Measurements from ENCODE around the gene ALPG. TPM values are rescaled to one million over a fixed set of nuclear protein-coding genes. Genes with fewer than 3 reads are reported as not detected.
"Not testable (repeated sequence)": the region's sequence is repeated elsewhere in the genome, so short reads cannot be mapped to it uniquely, and the experiment has no call there.

ALPG gene
- polyA plus RNA-seq, 4 donors, result 0.05 TPM; not detected in 3

DNA sequence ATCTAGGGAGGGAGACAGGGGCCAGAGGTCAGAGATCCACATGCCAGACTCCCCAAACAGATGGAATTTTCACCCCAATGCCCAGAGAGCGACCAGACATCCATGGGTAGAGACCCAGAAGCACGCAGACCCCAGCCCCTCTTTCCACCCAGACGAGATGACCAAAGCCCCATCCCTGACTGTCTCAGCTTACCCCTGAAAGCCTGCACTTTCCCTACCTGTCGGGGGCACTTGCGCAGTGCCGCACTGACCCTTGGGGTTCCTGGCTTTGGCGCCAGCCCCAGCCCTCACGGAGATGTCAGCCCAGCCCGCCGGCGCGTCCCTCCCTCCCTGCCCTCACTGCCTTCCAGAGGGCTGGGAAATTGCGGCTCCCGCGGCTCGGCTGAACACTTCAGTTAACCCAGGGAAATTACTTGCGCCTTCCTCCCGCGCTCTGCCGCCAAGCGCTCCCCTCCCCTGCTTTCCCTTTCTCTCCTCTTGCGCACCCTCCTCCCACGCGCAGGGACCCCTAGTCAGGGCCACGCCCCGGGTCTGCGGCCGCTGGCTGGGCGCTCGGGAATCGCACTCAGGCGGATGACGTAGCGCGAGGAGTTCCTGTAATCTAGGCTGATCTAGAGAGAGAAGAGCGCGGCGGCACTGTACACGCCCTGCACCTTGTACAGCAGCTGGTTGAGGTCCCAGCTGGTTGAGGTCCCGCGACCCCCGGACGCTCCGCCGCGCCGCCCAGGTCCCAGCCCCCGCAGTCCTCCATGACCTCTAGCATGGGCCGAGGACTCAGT, 12.0 kb downstream of the ALPG start:
- no peak for DNase-seq (ENCODE audit: low read depth in 4 of 4, low spot score in 2 of 4)

DNA sequence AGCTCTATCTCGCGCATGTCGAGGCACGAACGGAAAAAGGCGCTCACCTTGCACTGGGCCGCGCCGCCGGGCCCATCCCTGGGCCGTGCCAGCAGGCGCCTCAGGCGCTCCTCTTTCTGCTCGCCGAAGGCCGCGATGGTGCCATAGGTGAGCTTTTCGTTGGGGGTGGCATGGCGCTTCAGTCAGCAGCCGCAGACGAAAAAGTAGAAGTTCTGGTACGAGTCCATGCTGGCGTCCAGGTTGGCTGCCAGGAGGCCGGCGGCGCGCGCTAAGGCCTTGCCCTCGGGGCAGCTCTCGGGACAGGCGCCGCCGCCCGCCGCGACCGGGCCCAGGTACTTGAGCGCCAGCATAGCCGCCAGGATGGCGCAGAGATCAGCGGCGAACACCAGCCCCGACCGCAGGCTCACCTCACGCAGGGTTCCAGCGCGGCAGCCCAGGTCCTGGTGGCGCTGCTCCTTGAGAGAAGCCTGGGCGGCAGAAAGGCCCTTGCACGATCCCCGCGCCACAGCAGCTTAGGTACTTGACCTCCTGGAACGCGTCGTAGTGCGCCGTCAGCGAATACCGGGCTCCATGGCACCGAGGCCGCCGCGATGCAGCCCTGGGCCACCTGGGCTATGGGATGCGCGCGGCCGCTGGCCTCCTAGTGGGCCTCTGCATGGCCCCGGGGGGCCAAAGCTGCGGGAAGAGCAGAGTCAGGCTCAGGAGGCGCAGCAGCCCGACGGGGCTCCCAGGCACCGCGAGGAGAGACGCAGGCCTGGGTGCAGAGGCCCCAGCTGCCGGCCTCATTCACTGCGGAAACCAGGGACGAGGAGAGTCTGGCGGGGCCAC, 12.8 kb downstream of the ALPG start:
- DNase-seq (ENCODE audit: low read depth in 4 of 4, low spot score in 2 of 4), result no peak

DNA sequence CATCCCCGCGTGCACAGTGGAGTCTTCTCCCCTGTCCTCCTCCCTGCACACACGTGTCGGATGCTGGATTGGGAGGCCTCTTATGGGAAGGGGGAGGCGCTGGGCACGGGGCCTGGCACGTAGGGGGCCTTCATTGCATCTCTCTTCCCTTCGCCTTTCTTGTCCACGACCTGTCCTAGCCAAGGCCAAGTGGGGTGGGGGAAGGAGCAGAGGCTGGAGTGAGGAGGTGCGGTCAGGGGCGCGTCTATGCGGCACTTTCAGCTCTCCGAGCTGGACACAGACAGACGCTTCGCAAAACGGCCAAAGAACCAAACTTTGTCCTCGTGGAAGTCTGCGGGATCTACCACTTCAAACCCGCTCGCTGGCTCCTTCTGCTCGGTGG, 13.4 kb downstream of the ALPG start:
- DNase-seq (ENCODE audit: low read depth in 4 of 4, low spot score in 2 of 4), result no peak

DNA sequence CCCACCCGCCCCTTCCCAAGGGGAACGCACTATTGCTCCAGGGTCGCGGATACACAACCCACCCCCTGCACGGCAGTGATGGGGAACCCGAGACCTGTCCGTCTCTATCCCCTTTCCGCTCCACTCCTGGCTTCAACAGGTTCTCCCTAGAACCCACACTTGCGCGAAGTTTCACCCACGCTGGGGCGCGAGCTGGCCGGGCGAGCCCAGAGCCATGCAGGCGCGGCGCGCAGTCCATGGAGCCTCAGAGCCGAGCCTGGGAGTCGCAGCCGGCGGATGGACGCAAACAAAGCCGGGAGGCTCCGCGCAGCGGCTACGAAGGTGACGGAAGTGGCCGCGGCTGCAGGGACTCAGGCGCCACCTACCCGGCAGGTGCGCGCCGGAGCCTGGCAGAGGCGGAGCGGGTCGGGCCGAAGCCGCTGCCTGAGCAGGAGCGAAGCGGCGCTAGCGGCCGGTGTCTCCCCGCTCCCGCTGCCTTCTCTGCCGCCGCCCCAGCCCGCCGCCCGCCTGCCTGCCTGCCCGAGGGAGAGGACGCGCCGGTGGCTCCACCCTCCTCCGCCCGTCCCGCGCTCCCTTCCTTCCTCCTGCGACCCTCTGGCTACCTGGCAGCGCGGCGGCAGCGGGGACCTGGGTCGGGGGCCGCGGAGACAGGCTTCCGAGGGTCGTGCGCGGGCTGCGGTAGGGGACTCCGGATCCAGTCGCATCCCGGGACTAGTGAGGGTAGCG, 14.0 kb downstream of the ALPG start:
- DNase-seq (ENCODE audit: low read depth in 4 of 4, low spot score in 2 of 4), result no peak

DNA sequence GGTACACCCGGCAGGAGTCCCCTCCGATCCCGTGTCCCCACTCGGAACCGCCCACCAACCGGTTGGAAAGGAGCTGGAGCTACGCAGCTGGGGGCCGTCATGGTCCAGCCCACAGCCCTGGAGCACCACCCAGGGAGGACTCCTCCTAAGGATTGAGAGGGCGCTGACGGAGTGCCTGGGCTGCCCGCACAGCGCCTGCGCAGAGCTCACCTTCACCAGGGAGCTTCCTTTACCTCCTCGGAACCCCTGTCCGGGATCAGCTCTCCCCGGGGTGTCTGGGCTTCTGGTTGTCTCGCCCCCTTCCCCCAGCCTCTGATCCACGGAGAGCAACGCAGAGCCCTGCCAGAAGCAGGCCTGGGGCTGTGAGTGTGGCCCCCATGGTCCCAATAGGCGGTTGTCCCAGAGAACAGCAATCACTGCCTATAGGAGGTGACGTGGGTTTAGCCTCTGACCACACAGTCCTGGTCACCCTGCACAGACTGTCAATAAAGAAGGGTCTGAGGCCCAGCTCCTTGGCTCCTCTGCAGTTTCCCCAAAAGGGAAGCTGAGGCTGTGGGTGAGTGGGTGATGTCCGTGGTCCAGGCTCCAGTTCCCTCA, 14.6 kb downstream of the ALPG start:
- no peak for DNase-seq (ENCODE audit: low read depth in 4 of 4, low spot score in 2 of 4)

DNA sequence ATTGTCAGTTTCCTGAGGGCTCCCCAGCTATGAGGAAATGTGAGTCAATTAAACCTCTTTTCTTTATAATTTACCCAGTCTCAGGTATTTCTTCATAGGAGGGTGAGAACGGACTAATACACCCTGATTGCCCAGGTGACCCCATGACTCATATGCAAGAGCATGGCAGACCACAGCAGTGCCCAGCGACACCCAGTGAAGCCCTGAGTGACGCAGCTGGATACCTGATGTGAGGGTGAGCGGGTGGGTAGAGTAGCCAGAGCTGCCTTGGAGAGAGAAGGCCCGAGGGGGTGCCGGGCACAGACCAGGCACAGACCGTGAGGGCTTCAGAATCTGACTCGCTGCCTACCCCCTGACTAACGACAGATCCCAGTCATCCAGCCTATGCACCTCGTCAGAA, 15.4 kb downstream of the ALPG start:
- DNase-seq (ENCODE audit: low read depth in 4 of 4, low spot score in 2 of 4), result no peak

DNA sequence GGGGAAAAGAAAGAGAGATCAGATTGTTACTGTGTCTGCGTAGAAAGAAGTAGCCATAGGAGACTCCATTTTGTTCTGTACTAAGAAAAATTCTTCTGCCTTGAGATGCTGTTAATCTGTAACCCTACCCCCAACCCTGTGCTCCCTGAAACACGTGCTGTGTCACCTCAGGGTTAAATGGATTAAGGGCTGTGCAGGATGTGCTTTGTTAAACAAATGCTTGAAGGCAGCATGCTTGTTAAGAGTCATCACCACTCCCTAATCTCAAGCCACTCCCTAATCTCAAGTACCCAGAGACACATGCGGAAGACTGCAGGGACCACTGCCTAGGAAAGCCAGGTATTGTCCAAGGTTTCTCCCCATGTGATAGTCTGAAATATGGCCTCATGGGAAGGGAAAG, 16.4 kb downstream of the ALPG start:
- DNase-seq (ENCODE audit: low read depth in 4 of 4, low spot score in 2 of 4), result not testable (repeated sequence)

DNA sequence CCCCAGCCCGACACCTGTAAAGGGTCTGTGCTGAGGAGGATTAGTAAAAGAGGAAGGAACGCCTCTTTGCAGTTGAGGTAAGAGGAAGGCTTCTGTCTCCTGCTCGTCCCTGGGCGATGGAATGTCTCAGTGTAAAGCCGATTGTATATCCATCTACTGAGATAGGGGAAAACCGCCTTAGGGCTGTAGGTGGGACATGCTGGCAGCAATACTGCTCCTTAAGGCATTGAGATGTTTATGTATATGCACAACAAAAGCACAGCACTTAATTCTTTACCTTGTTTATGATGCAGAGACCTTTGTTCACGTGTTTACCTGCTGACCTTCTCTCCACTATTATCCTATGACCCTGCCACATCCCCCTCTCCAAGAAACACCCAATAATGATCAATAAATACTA, 16.8 kb downstream of the ALPG start:
- not testable (repeated sequence) for DNase-seq (ENCODE audit: low read depth in 4 of 4, low spot score in 2 of 4)

DNA sequence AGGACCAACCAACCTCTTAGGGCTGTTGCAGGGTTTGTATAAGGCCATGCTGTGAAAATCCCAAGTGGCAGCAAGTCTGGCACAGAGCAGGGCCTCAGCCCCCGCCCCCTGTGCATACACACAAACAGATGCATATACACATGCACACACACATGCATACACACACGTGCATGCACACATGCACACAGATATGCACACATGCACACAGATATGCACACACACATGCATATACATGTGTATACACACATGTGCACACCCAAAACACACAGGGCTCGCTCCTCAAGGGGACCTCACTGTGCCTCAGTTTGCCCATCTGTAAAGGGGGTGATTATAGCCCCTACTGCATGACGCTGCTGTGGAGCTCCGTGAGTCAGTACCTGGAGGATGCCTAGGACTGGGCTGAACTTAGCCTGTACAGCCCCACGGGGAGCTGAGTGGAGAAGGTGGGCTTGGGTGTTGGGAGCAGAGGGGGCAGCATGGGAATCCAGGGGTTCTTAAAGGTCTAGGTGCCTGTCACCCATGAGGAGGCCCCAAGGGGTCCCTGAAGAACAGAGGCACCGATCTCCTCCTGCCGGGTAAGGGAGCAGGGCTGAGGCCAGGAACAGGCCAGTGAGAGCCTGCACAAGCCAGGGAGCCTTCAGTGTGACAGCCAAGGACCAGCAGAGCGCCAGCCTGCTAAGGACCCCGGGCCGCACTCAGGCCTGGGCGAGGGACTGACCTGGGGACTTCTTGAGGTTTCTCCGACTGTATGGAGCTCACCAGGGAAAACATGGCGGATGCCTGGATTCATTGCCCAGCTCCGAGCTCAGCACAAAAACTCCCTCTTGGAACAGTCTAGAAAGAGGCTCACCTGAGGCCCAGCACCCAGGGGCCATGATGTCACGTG, 25.3 kb downstream of the ALPG start:
- no peak for DNase-seq (ENCODE audit: low read depth in 4 of 4, low spot score in 2 of 4)

DNA sequence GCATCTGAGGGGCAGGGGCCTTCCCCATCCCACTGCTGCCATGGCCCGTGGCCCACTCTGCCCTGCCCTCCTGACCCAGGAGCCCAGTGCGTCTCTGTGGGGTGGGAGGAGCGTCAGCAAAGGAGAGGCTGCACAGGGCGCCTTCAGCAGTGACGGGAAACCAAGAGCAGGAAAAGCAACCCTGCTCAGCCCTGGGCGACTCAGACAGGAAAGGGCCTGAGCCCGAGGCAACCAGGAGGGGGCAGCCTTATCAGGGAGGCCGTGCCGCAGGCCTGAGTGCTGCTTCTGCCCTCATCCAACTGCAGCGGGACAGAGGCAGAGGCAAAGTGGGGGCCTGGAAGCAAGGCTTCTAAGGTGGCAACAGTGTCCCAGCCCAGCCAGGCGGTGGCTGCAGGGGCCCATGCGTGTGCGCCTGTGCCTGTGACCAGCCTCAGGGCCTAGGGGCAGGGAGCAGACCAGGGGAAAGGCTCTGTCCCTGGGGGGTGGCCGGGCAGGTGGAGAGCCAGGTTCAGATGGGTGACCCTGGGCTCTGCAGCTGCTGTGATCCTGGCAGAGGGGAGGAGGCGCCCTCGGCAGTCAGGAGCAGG, 26.0 kb downstream of the ALPG start:
- no peak for DNase-seq (ENCODE audit: low read depth in 4 of 4, low spot score in 2 of 4)

DNA sequence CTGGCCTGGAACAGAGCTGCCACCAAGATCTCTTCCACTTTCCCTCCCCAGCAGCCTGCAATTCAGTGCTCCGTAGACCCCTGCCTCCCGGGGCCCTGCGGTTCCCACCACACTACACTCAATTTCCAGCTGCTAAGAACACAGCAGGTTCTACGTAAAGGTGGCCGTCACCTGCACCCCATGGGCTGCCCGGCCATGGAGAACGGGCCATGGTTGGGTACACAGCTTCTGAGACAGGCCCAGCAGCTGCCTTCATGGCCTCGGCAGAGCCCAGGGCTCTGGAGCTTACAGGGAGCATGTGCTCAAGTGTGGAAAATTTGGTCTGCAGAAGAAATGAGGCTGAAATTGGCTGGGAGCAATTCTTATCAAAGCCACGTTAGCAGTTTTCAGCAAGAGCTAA, 27.0 kb downstream of the ALPG start:
- DNase-seq (ENCODE audit: low read depth in 4 of 4, low spot score in 2 of 4), result not testable (repeated sequence)

DNA sequence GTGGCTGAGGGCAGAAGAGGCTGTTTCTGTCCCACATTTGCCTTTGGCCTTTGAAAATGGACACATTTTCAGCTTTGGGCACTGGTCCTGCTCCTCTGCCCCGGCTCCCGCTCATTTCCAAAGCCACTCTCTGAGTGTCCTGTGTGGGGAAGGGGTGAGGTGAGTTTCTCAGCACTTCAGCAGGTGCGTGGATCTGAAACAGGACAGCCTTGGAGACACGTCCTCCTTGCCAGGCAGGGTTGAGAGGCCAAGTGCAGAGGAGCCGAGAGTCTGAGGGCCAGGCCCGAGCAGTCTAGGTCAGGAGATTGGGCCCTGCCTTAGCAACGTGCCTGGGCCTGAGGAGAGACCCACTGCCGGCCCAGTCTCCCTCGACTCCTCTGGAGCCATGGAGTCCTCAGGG, 27.4 kb downstream of the ALPG start:
- no peak for DNase-seq (ENCODE audit: low read depth in 4 of 4, low spot score in 2 of 4)

DNA sequence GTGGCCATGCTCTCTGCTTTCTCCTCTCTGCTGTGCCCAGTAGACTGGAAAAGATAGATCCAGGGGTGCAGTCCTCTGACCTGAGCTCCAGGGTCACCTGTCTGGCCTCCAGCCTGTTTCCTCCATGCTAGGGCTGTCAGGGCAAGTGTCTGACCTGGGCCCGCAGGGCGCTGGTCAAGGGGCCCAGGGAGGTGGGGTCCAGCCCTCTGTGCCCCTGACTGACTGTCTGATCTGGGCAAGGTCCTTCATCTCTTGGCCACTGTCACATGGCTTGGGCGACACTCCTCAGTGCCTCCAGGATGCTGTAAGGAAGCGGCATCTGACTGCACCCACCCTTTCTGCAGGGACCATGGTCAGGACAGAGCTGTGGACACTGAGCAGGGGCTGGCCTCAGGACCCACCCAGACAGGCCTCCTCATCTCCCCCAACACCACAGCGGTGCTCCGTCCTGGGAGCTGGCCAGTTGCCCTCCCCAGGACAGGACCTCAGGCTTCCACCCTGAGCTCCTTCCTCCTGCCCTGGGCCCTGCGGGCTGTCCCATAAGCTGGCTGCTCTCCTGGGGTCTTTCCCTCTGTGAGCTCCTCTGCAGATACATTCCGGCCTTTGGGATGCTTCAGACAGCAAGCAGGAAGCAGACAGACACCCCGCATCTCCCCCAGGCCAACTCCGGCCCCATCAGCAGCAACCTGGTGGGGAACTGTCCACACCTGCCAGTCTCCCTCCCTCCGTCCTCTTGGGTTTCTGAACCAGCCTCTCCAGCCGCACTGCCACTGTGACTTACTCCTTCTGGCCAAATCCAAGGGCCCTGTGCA, 28.1 kb downstream of the ALPG start:
- no peak for DNase-seq (ENCODE audit: low read depth in 4 of 4, low spot score in 2 of 4)

DNA sequence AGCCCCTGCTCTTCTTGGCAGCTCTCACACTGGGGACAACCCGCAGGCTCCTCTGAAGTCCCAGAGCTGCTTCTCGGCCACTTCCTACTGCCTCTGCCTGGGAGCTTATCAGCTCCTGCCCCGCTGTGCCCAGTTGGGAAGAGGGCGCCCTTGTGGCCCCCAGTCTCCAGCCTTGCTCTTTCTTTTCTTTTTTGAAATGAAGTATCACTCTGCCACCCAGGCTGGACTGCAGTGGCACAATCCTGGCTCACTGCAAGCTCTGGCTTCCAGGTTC, 28.7 kb downstream of the ALPG start:
- no peak for DNase-seq (ENCODE audit: low read depth in 4 of 4, low spot score in 2 of 4)

DNA sequence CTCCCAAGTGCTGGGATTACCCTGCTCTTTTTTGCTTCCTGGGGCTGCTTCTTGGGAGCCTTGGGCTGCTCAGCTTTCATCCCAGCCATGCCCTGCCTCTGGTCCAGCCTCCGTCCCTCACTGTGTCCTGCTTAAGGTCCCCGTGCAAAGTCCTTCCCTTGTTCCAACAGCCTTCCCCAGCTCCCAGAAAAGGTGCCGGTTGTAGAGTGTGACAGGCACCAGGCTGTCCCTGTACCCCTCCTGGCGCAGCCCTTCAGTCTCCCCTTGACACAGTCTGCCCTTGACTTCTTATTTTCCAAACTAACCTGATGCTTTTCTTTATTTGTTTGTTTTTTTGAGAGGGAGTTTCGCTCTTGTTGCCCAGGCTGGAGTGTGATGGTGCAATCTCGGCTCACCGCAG, 29.2 kb downstream of the ALPG start:
- no peak for DNase-seq (ENCODE audit: low read depth in 4 of 4, low spot score in 2 of 4)

DNA sequence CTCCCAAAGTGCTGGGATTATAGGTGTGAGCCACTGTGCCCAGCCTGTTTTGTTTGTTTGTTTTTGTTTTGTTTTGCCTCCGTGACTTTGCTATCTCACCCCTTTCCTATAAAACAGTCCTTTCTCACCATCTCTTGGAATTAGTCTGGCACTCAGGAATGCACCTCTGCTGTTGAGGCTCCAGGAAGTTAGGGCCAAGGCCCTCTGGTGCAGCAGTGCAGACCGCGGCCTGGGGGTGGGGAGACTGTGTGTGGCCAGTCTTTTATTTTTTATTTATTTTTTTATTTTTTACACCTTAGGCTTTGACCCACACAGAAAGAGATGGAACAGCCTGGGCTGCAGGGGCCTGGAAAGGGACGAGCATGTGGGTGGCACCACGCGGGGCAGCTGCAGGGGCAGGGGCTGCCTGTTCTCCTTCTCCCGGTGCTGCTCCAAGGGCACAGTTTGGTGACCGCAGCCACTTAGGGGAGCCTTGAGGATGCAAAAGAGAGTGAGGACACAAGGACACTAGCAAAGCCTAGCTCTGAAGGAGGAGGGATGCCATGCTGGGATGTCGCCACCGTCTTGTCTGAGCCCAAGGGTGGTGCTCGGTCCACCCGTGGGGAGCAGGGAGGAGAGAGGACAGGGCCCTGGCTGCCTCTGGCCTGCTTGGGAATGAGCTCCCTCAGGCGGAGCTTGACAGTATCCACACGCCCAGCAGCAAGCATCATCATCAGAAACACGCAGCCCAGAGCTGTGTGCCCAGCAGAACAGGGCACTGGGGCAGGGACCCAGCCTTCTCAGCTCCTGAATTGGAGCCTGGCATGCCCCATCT, 29.9 kb downstream of the ALPG start:
- DNase-seq (ENCODE audit: low read depth in 4 of 4, low spot score in 2 of 4), result no peak

DNA sequence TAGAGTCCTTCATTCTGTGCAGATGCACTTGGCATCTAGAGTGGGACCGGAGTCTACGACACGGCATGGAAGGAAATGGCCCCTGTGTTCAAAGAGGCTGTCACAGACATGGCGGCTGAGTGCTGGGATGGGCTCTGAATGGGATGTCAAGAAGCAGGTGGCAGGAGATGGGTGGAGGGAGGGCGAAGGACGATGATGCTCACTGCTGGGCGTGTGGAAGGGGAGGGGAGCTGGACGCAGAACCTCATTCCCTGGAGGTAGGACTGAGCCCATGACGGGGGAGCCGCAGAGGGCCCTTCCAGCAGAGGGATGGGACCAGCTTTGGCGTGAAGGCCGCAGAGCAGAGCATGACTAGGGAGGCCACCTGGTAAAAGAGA, 30.5 kb downstream of the ALPG start:
- DNase-seq (ENCODE audit: low read depth in 4 of 4, low spot score in 2 of 4), result no peak

DNA sequence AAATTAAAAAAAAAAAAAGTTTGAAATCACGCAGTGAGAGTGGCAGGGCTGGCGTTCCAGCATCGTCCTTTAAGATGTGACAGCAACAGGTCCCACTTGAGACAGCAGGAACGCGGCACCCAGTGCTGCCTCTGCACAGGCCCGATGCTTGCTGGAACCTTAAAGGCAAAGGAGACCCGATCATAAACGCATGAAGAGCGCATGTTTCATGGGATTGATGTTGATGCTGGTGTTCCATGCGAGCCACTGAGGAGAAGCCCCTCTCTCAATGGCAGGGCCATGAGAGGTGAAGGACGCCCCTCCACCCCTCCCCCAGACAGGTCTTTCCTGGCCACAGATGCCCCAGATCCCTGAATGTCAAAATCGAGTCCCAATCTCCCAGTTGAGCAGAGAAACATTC, 31.4 kb downstream of the ALPG start:
- no peak for DNase-seq (ENCODE audit: low read depth in 4 of 4, low spot score in 2 of 4)

Data from left renal cortex interstitium (tissue), 4 donors.